ENCODE measurements around the gene BCL2L13.
"Not testable (repeated sequence)": the region's sequence is repeated elsewhere in the genome, so short reads cannot be mapped to it uniquely, and the experiment has no call there.

The BCL2L13 gene

GRCh38 chr22:17761138-17761488 is 122.6 kb downstream of the BCL2L13 start:
- DNase-seq (ENCODE audit: low read depth in 2 of 2): no peak

DNA sequence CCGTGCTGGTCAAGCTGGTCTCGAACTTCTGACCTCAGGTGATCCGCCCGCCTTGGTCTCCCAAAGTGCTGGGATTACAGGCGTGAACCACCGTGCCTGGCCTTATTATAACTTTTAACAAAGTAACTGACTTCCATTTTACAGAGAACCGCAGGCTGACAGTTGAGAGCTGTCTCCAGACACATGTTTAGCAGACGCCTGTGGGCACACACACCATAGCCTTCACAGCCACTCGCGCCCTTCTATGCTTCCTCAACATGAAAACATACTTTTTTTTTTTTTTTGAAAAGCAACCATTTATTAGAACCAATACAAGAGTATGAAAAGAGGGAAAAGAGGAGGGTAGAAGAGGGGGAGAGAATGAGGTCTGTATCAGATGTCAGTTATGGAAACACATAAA is 124.9 kb downstream of the BCL2L13 start:
- DNase-seq (ENCODE audit: low read depth in 2 of 2): not testable (repeated sequence)

DNA sequence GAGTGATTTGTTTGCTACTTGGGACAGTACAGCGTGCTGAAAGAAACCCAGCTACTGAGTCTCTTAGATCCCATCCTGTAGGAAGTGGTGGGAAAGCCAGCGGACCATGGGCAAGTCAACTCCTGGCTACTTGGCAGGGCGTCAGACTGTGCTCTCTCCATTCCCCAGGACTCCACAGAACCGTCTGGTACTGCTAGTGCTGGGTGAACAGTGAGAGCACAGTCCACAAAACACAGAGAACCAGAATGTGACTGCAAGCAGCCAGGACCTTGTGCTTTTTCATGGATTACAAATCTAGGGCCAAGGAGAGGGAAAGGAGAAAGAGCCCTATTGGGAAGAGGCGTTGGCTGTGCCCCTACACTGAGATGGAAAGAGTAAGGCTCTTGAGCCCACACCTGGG is 125.5 kb downstream of the BCL2L13 start:
- no peak for DNase-seq (ENCODE audit: low read depth in 2 of 2)

DNA sequence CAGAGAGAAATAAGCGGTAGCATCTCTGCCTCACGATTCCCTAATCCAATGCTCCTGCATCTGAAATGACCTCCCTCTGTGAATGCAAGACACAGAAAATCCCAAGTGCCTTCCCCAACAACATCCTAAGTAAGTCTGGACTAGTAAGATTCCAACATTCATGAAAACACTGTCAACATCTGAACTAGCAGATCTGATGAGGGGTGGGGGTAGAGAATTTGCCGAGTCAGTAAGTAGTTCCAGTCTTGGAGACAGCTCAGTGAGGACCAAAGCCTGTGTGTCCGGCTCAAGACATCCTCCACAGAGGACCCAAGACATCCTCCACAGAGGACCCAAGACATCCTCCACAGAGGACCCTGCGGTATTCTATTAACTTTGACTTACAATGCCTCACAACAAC is 126.3 kb downstream of the BCL2L13 start:
- DNase-seq (ENCODE audit: low read depth in 2 of 2): not testable (repeated sequence)

DNA sequence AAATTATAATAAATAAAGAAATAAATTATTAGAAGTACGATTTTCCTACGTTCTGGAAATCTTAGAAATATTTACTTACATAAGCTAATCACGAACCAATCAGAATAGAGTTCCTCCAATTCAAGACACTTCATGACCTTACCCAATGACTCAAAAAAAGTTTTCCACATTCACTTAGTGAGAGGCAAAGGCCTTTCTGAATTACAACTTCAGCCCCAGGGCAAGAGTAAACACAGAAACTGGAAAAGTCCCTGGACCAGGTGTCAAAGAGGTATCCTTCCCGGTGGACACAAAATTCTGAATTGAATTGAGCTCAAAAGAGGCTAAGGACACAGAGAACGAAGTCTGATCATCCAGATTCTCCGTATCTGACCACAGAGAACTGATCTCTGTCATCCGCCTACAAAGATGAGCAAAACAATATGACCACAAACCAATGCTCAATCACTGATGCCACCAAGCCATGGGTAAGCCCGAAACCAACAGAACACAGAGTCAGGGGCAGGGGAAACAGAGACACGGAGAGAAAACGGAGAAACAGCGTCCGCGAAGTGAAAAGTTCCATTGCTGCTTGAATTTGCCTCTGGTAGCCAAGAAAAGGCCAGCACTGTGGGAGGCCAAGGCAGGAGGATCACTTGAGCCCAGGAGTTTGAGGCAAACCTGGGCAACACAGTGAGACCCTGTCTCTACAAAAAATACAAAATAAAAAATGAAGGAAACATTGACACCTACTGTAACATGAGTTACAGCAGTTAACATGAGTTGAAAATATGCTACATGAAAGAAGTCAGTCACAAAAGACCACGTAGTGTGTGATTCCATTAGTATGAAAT is 128.9 kb downstream of the BCL2L13 start:
- no peak for DNase-seq (ENCODE audit: low read depth in 2 of 2)

DNA sequence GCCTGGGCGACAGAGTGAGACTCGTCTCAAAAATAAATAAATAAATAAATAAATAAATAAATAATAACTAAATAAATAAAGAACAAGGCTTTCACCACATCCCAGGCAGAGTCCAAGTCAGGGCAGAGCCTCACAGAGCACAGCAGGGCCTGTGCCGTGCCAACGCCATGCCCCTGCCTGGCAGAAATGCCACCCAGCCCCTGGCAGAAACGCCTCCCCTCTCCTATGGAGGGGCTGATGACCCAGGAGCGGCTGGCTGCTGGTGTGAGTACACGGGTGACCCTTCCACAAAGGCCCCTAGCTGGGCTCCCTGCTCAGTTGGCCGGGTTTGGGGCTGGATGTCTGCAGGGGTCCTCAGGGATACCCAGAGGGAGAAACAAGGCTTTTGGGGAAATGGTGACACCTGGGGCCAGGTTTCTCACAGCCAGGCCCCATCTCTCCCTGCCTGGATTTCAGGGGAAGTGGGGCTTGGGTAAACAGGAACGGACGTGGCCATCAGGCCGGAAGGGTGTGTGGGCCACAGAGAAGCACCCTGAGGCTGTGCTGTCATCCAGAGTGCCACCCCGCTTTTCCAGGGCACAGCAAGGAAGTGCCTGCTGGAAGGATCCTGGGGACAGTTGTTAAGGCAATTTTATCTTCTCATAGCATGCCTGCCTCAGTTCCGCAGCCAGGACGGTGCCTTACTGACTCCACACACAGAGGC is 130.6 kb downstream of the BCL2L13 start:
- DNase-seq (ENCODE audit: low read depth in 2 of 2): no peak

GRCh38 chr22:17769716-17770082 is 131.1 kb downstream of the BCL2L13 start:
- DNase-seq (ENCODE audit: low read depth in 2 of 2): no peak

- no peak for DNase-seq (ENCODE audit: low read depth in 2 of 2)
Measured at GRCh38 chr22:17770180-17771077, 131.9 kb downstream of the BCL2L13 start.

DNA sequence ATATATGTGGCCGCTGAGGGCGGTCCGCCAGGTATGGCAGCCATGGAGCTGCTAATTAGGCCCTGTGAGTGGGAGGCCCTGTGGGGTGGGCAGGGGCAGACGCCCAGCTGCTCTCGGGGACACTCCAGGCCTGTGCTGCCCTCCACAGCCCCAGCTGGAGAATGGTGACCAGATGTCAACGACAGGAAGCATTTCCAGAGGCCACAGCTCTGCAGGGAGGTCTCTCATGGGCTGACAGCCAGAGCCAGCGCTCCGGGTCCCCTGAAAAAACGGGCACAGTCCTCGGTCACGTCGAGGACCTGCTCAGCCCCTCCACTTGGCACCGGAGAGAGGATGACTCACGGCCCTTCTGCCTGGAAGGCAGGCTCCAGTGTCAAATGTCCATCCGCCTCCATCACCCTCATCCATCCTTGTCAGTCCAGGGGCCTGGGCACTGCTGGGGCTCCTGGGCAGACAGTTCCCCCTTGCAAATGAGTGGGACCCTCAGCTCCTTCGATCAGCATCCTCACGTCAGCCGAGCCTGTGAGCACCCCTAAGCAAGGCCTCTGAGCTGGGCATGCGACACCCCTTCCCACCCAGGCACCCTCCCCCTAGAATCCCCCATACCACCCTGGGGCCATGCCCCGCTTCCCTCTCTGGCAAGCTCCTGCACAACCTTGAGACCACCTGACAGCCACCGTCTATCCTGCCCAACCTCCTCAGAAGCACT is 133.8 kb downstream of the BCL2L13 start:
- no peak for DNase-seq (ENCODE audit: low read depth in 2 of 2)

DNA sequence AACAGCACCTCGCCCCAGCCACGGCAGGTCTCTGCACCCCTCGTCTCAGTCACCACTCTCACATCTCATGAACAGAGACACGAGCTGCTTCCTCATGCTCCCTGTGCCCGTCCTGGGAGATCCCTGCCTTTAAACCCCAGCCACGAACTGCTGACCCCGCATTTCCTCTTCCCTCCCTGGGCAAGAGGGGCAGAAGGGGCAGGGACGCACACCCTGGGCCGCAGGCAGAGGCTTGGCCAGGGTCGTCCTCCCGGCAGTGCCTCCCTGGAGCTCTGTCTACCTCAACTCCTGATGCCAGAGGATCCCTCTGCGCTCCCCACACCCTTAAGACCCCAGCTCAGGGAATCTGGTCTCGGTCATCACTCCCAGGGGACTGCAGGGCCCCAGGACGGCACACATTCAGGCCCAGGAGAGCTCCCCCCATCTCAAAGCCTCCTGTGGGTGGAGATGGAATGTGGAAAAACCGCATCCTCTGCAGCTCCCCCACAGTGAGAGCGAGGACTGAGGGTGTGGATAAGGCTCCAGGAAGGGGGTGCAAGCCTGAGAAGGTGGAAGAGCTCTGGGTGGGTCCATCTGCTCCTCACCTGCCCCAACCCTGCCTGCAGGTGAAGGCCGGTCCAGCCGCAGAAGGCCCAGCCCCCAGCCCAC is 134.5 kb downstream of the BCL2L13 start:
- no peak for DNase-seq (ENCODE audit: low read depth in 2 of 2)

DNA sequence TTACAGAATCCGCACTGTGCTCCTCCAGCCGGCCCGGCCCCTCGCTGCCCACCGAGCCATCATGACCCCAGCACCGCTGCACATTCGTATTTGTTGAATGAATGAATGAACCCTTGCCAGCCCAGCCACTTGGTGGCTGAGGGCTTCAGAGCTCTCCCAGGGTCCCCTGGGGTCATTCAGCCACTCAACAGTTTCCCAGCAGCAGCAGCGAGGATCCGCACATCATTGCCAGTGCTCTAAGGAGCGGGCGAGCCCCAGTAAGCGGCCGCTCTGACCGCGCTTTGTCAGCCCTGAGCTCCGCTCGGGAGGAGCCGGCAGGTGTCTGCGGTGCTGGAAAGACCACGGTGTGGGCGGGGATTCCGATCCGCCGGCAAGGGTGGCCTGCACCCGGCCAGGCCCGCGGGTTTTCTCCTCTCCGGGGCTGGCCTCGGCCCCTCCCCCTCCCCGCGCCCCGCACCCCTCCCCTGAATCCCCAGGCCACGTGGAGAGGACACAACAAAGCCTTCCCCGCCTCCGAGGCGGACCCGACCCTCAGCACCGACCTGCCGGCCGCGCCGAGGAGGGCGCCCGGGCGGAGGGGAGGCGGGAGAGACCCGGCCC is 135.1 kb downstream of the BCL2L13 start:
- peak; percentile 44 to 55 for DNase-seq (ENCODE audit: low read depth in 2 of 2)

GRCh38 chr22:17774206-17774925 is 135.8 kb downstream of the BCL2L13 start, which contains the start of gene BID:
Gene BID, minus strand, starts transcription at chr22:17774469. Its CDS starts 24,353 bp downstream, at chr22:17750116.
- DNase-seq (ENCODE audit: low read depth in 2 of 2): no peak

DNA sequence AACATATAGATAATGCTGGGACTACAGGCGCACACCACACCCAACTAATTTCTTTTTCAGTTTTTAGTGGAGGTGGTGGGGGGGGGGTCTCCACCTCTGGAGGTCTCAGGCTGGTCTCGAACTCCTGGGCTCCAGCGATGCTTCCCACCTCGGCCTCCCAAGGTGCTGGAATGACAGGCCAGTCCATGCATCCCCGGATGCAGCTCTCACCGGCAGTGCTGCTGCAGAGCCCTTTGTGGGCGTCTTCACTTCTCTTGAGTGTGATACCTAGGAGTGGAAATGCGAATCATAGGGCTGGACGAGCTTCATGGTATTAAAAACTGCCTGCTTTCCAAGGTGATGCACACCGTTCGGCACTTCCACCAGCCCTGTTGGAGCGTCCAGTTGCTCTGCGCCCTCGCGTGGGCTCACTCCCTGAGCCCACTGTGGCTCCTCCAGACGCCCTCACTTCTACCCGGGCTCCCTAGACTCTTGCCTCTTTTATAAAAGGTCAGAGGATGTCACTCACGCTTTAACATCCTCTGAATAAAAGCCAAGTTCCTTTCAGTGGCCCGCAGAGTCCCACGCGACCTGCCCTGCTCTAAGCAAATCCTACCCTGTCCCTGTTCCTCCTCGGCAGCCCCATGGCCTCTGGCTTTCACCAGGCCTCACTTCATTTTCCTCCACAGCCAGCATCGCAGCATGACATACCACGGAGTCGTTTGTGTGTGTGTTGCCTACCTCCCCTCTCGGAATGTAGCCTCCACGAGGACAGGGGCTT is 136.5 kb downstream of the BCL2L13 start:
- no peak for DNase-seq (ENCODE audit: low read depth in 2 of 2)

DNA sequence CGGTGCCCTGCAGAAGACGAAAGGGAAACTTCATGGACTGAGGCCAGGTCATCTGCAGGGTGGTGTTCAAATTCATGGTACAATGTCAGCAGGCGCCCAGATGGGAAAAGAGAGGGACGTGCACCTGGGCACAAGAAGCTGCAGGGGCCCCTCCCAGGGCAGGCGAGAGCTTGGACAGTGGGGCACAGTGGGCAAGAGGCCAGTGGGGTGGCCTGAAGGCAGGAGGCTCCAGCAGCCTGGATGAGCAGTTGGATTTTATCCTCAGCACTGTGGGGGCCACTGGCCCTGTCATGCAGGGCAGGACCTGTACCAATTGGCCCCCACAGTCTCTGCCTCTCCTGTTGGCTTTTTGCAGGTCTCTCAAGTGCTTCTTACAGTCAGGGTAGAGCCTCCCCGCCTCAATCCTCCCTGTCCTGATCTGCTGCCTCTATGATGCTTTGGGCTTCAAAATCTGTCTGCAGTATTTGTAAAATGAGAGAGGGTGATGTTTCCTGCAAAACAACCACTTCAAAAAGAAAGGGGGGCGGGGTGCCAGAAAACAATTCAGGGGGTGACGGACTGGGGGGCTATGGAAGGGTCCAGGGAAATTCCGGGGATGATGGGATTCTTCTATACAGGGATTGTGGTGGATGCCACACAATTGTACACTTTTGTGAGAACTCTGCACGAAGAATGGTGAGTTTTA is 137.4 kb downstream of the BCL2L13 start:
- DNase-seq (ENCODE audit: low read depth in 2 of 2): no peak

- DNase-seq (ENCODE audit: low read depth in 2 of 2): peak in 1 of 2 donors; percentile 33
Measured at GRCh38 chr22:17777005-17777716, 138.6 kb downstream of the BCL2L13 start.

DNA sequence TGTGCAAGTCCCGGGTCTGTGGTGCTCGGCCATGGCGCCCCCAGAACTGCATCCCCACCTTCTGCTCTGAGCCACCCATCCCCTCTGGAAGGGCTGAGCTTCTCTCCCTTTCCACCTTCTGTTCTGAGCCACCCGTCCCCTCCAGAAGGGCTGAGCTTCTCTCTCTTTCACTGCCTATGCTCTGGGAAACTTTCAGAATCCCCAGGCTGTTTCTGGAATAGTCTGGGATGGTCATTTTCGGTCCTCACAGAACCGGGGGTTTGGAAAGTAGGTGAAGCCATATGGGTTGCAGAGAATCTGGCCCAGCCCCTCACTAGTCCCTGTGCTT is 139.1 kb downstream of the BCL2L13 start:
- no peak for DNase-seq (ENCODE audit: low read depth in 2 of 2)

DNA sequence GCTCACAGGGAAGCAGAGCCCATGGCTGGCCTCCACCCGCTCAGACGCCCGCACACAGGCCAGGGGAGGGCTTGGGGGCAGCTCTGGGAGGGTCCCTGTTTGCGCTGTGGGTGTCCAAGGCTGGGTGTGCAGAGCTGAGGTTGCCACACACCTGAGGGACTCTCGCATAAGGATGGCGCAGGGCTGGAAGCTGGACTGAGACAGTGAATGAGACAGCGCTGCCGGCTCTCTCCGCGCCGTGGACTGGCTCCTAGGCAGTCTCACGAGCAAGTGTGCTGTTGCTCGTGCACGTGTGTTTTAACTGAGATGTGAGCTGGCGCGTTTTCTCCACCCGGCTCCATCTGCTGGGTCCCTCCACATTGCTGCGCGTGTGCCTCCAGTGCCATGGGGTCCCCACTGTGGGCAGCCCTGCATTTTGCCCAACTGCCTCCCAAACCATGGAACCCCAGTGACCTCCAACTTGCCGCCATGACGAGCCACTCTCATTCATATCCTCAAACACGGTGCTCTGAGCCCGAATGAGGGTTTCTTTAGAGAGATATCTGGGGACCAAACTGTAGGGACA is 139.9 kb downstream of the BCL2L13 start:
- no peak for DNase-seq (ENCODE audit: low read depth in 2 of 2)

Measured in activated CD4-positive, alpha-beta T cell treated with anti-CD3 and anti-CD28 coated beads for 24 hours (primary cell).